ENCODE measurements around the gene PIGT.

Gene PIGT

GRCh38 chr20:45415822-45416637, at the start of gene PIGT:
TSS of gene PIGT (plus strand) at chr20:45416141. CDS start at chr20:45416157, 16 bp downstream.
- no peak within 1 kb of the TSS; the same call in 1 of the 2 replicates for H3K27ac ChIP-seq (ENCODE audit: extremely low read depth, low read depth, low read length)
- peak; percentile 99 for TF ChIP-seq HOXD13 (CRISPR knock-in tag; IDR thresholded peaks at IDR 0.05; ENCODE audit: borderline replicate concordance)
- no peak for TF ChIP-seq KLF10 (tag by site-specific recombination; IDR thresholded peaks at IDR 0.05)
- peak; percentile 93 for TF ChIP-seq SP2 (tag by site-specific recombination; IDR thresholded peaks at IDR 0.05)
- TF ChIP-seq ZEB2 (tag by site-specific recombination; IDR thresholded peaks at IDR 0.05) = peak; percentile 41; the same call in 1 of the 2 replicates
- TF ChIP-seq ZNF843 (tag by site-specific recombination; IDR thresholded peaks at IDR 0.05) = no peak
- peak; percentile 81 for TF ChIP-seq KLF16 (tag by site-specific recombination; IDR thresholded peaks at IDR 0.05)
- TF ChIP-seq ZBTB8A (tag by site-specific recombination; IDR thresholded peaks at IDR 0.05) = 0 out of 2 replicates have a peak, but pooled peaks have one; percentile 29
- TF ChIP-seq ZNF514 (tag by site-specific recombination; IDR thresholded peaks at IDR 0.05) = no peak
- TF ChIP-seq ZNF670 (tag by site-specific recombination; IDR thresholded peaks at IDR 0.05; ENCODE audit: low read depth) = no peak
- peak; percentile 74 for TF ChIP-seq ZNF629 (tag by site-specific recombination; IDR thresholded peaks at IDR 0.05)
- peak; percentile 74 for TF ChIP-seq SP3 (tag by site-specific recombination; IDR thresholded peaks at IDR 0.05)
- TF ChIP-seq ZBTB11 (tag by site-specific recombination; conservative IDR thresholded peaks at IDR 0.05; ENCODE audit: low read depth) = peak; percentile 85
- TF ChIP-seq ZBTB21 (tag by site-specific recombination; IDR thresholded peaks at IDR 0.05) = peak; percentile 28; the same call in 1 of the 2 replicates
- TF ChIP-seq ZNF777 (tag by site-specific recombination; IDR thresholded peaks at IDR 0.05; ENCODE audit: borderline replicate concordance) = no peak
- peak; percentile 53; the same call in 1 of the 2 replicates for TF ChIP-seq ZNF692 (tag by site-specific recombination; IDR thresholded peaks at IDR 0.05)
- peak; percentile 75; the same call in 1 of the 2 replicates for TF ChIP-seq ZBTB20 (tag by site-specific recombination; IDR thresholded peaks at IDR 0.05)
- peak; percentile 86; the same call in 1 of the 2 replicates for TF ChIP-seq ZNF76 (tag by site-specific recombination; IDR thresholded peaks at IDR 0.05; ENCODE audit: borderline replicate concordance, low read depth)
- TF ChIP-seq ZNF561 (tag by site-specific recombination; IDR thresholded peaks at IDR 0.05; ENCODE audit: borderline replicate concordance) = no peak; the same call in 1 of the 2 replicates
- peak; percentile 96 for TF ChIP-seq YY2 (tag by site-specific recombination; IDR thresholded peaks at IDR 0.05)
- no peak for TF ChIP-seq BCL6B (tag by site-specific recombination; IDR thresholded peaks at IDR 0.05)
- TF ChIP-seq ZXDB (tag by site-specific recombination; IDR thresholded peaks at IDR 0.05) = peak; percentile 66
- TF ChIP-seq ZNF600 (tag by site-specific recombination; IDR thresholded peaks at IDR 0.05) = 0 out of 2 replicates have a peak, but pooled peaks have one; percentile 35
- no peak for TF ChIP-seq ZNF138 (tag by site-specific recombination; IDR thresholded peaks at IDR 0.05; ENCODE audit: borderline replicate concordance)
- no peak for TF ChIP-seq HOXA7 (CRISPR knock-in tag; IDR thresholded peaks at IDR 0.05; ENCODE audit: borderline replicate concordance)
- peak; percentile 95; the same call in 1 of the 2 replicates for TF ChIP-seq HOXC10 (CRISPR knock-in tag; IDR thresholded peaks at IDR 0.05)
- TF ChIP-seq, protein P1, sequence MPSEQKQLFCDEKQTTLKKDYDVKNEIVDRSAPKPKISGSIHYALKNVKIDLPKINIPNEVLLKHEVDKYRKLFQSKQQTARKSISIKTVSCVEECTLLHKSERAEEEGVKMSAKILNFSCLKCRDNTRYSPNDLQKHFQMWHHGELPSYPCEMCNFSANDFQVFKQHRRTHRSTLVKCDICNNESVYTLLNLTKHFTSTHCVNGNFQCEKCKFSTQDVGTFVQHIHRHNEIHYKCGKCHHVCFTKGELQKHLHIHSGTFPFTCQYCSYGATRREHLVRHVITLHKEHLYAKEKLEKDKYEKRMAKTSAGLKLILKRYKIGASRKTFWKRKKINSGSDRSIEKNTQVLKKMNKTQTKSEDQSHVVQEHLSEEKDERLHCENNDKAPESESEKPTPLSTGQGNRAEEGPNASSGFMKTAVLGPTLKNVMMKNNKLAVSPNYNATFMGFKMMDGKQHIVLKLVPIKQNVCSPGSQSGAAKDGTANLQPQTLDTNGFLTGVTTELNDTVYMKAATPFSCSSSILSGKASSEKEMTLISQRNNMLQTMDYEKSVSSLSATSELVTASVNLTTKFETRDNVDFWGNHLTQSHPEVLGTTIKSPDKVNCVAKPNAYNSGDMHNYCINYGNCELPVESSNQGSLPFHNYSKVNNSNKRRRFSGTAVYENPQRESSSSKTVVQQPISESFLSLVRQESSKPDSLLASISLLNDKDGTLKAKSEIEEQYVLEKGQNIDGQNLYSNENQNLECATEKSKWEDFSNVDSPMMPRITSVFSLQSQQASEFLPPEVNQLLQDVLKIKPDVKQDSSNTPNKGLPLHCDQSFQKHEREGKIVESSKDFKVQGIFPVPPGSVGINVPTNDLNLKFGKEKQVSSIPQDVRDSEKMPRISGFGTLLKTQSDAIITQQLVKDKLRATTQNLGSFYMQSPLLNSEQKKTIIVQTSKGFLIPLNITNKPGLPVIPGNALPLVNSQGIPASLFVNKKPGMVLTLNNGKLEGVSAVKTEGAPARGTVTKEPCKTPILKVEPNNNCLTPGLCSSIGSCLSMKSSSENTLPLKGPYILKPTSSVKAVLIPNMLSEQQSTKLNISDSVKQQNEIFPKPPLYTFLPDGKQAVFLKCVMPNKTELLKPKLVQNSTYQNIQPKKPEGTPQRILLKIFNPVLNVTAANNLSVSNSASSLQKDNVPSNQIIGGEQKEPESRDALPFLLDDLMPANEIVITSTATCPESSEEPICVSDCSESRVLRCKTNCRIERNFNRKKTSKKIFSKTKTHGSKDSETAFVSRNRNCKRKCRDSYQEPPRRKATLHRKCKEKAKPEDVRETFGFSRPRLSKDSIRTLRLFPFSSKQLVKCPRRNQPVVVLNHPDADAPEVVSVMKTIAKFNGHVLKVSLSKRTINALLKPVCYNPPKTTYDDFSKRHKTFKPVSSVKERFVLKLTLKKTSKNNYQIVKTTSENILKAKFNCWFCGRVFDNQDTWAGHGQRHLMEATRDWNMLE (tag by site-specific recombination; conservative IDR thresholded peaks at IDR 0.05; ENCODE audit: low read depth) = peak; percentile 95

More at GRCh38 chr20:45415822-45416637, at the start of gene PIGT:
- POLR2A ChIA-PET = interaction anchor here (0.6 to 2.5 kb wide), 12 partner anchors 9 to 115 kb away, joined by 3 to 22 read pairs (median 5); partner anchors contain the start of genes SDC4 and SYS1
- CTCF ChIA-PET = interaction anchor here (0.5 to 2.1 kb wide), 7 partner anchors 8 to 354 kb away, joined by 3 to 12 read pairs (median 4); partner anchors contain the start of gene DBNDD2
- Histone ChIP-seq H3K36me3 (ENCODE audit: control insufficient read depth in 2 of 2, insufficient read depth in 1 of 2, low read length in 2 of 2) (peaks cover 0 to 35% of the 10 kb centered on the region in 2 experiments; a peak in 2 of 3 replicates), H3K4me1 (ENCODE audit: control insufficient read depth, insufficient read depth, low read length) (no peaks in the 10 kb centered on the region; the same call in 1 of the 2 replicates), H3K9me3 (ENCODE audit: control insufficient read depth, insufficient read depth, low read depth, low read length) (no peaks in the 10 kb centered on the region), H3K4me3 (ENCODE audit: low read depth, low read length) (peak within 1 kb of the TSS; percentile 95)

All from HEK293 (cell line).